ENCODE results near the gene EXOC4. TPM values are rescaled to one million over a fixed set of nuclear protein-coding genes. Genes with fewer than 3 reads are reported as not detected.
A peak's percentile ranks its signal among the peaks of the same experiment; 100 is the strongest.

Gene EXOC4
- total and polyA plus RNA-seq, 2 of the 13 experiments (the other 11 are each of a cell fraction or from before 2014, with no cell fraction given), result 22.5 to 39.0 TPM

GRCh38 chr7:134030460-134030865 is 777.6 kb downstream of the EXOC4 start (continued):
- no peak for TF ChIP-seq PBX2 (CRISPR knock-in tag; IDR thresholded peaks at IDR 0.05)
- TF ChIP-seq KLF13 (CRISPR knock-in tag; IDR thresholded peaks at IDR 0.05), result no peak
- TF ChIP-seq, protein P1, sequence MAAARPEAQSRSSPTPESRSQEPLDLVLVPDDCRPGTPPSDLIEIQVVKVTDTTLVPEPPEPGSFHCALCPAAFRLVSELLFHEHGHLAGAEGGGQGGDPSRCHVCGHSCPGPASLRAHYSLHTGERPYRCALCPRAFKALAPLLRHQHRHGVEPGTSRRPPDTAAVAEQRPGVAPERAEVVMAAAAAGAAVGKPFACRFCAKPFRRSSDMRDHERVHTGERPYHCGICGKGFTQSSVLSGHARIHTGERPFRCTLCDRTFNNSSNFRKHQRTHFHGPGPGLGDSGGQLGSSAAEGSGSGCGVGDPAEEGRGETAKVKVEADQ (CRISPR knock-in tag; IDR thresholded peaks at IDR 0.05; ENCODE audit: borderline replicate concordance), result no peak
- no peak for TF ChIP-seq SAFB2 (CRISPR knock-in tag; IDR thresholded peaks at IDR 0.05; ENCODE audit: borderline replicate concordance, low read depth)
- TF ChIP-seq ZNF20 (CRISPR knock-in tag; IDR thresholded peaks at IDR 0.05), result no peak
- TF ChIP-seq ZNF44 (CRISPR knock-in tag; IDR thresholded peaks at IDR 0.05), result no peak
- TF ChIP-seq ZNF253 (CRISPR knock-in tag; IDR thresholded peaks at IDR 0.05; ENCODE audit: borderline replicate concordance), result peak; percentile 100
- no peak for TF ChIP-seq SRY (CRISPR knock-in tag; IDR thresholded peaks at IDR 0.05)
- TF ChIP-seq HNF4G (IDR thresholded peaks at IDR 0.05; ENCODE audit: borderline replicate concordance, low read depth, low read length), result no peak
- TF ChIP-seq HNF4G (CRISPR knock-in tag; IDR thresholded peaks at IDR 0.05; ENCODE audit: borderline replicate concordance, low read depth), result no peak
- TF ChIP-seq ZNF142 (CRISPR knock-in tag; IDR thresholded peaks at IDR 0.05), result no peak
- no peak for TF ChIP-seq KDM4B (CRISPR knock-in tag; IDR thresholded peaks at IDR 0.05)
- TF ChIP-seq ZNF879 (CRISPR knock-in tag; IDR thresholded peaks at IDR 0.05), result no peak
- TF ChIP-seq ZNF761 (CRISPR knock-in tag; conservative IDR thresholded peaks at IDR 0.05), result no peak
- no peak for TF ChIP-seq ZNF746 (CRISPR knock-in tag; IDR thresholded peaks at IDR 0.05)
- TF ChIP-seq CTCF (CRISPR knock-in tag; IDR thresholded peaks at IDR 0.05), result no peak
- TF ChIP-seq ZKSCAN1 (IDR thresholded peaks at IDR 0.05; ENCODE audit: low read length), result no peak
- TF ChIP-seq KLF16 (CRISPR knock-in tag; IDR thresholded peaks at IDR 0.05), result no peak
- no peak for TF ChIP-seq ATRX (CRISPR knock-in tag; IDR thresholded peaks at IDR 0.05; ENCODE audit: borderline replicate concordance)
- no peak for TF ChIP-seq ELF4 (CRISPR knock-in tag; IDR thresholded peaks at IDR 0.05; ENCODE audit: borderline replicate concordance)
- TF ChIP-seq HNRNPK (IDR thresholded peaks at IDR 0.05; ENCODE audit: low read depth, low read length, poor library complexity, severe bottlenecking), result no peak

All from HepG2 (cell line).